CD4-positive, alpha-beta memory T cell (primary cell): ENCODE measurements around the gene HOXD12. TPM values are rescaled to one million over a fixed set of nuclear protein-coding genes. Genes with fewer than 3 reads are reported as not detected.

ENCODE experiments used
- CTCF ChIA-PET: fragments of 350-600 bp; sonication (Branson Sonifier 250); formaldehyde crosslinking; loops from one replicate; lab custom pipeline; 2021; ENCODE audit warnings: inconsistent platforms; ENCODE audit not compliant: partially characterized antibody; lab: Charles Lee
- POLR2A ChIA-PET: fragments of 350-600 bp; sonication (Branson Sonifier 250); formaldehyde crosslinking; loops from one replicate; lab custom pipeline; 2021; ENCODE audit not compliant: partially characterized antibody; lab: Charles Lee
- DNase-seq, 5 donors: peaks; one replicate each; pipeline versions ENCODE4 v3.0.0 to v3.0.0-alpha.2; 2020 to 2022; ENCODE audit warnings: mixed read lengths in 1 of 5
- H3K27ac ChIP-seq: one replicate; pipeline ENCODE4 v1.7.0; 2013; ENCODE audit warnings: low read depth, low read length
- H3K27me3 ChIP-seq: 2 replicates; pipeline ENCODE4 v1.7.0; 2013; ENCODE audit warnings: mild to moderate bottlenecking, low read length, moderate library complexity; ENCODE audit not compliant: insufficient read depth
- H3K36me3 ChIP-seq: 2 replicates; pipeline ENCODE4 v1.7.0; 2013; ENCODE audit warnings: mild to moderate bottlenecking, low read length, moderate library complexity; ENCODE audit not compliant: insufficient read depth
- H3K4me1 ChIP-seq: 2 replicates; pipeline ENCODE4 v1.7.0; 2013; ENCODE audit warnings: mild to moderate bottlenecking, low read length, moderate library complexity; ENCODE audit not compliant: insufficient read depth
- H3K4me3 ChIP-seq, 2 donors: one replicate each; pipeline ENCODE4 v1.7.0; 2013; ENCODE audit warnings: low read length in 2 of 2, mild to moderate bottlenecking in 1 of 2
- H3K9me3 ChIP-seq, 2 donors: one replicate each; pipeline ENCODE4 v1.7.0; 2013; ENCODE audit warnings: low read length in 2 of 2, control low read depth in 1 of 2; ENCODE audit not compliant: control insufficient read depth in 1 of 2
- H3K27ac Mint-ChIP-seq, 7 donors: one replicate each; pipeline ENCODE4 v1.8.0; 2020 to 2021; ENCODE audit warnings: mixed read lengths in 7 of 7, mild to moderate bottlenecking in 6 of 7, inconsistent platforms in 3 of 7, moderate library complexity in 3 of 7
- H3K27me3 Mint-ChIP-seq, 2 donors: one replicate each; pipeline ENCODE4 v1.8.0; 2020 to 2021; ENCODE audit warnings: mixed read lengths in 2 of 2
- H3K36me3 Mint-ChIP-seq, 2 donors: one replicate each; pipeline ENCODE4 v1.8.0; 2020 to 2021; ENCODE audit warnings: mixed read lengths in 2 of 2, inconsistent platforms in 1 of 2, mild to moderate bottlenecking in 1 of 2
- H3K4me1 Mint-ChIP-seq, 4 donors: one replicate each; pipeline ENCODE4 v1.8.0; 2020 to 2021; ENCODE audit warnings: mixed read lengths in 4 of 4, mild to moderate bottlenecking in 1 of 4
- H3K4me3 Mint-ChIP-seq, 8 donors: one replicate each; pipeline ENCODE4 v1.8.0; 2020 to 2021; ENCODE audit warnings: mixed read lengths in 8 of 8, mild to moderate bottlenecking in 7 of 8, moderate library complexity in 6 of 8, inconsistent platforms in 3 of 8
- H3K9me3 Mint-ChIP-seq, 8 donors: one replicate each; pipeline ENCODE4 v1.8.0; 2020 to 2021; ENCODE audit warnings: mixed read lengths in 8 of 8, mild to moderate bottlenecking in 5 of 8, inconsistent platforms in 3 of 8, moderate library complexity in 1 of 8
- intact Hi-C: fragments of 100-400 bp; cut with micrococcal nuclease; formaldehyde crosslinking; loops from one replicate; pipeline ENCODE4 v1.15.1; 2023
- polyA plus RNA-seq, 2 donors: library from polyadenylated mRNA; unstranded; fragments of 300-500 nt; fragmentation: Illumina TruSeq; gene quantifications; one replicate each; pipeline ENCODE4 v1.2.3, GENCODE V29; 2021
- total RNA-seq, 2 experiments: library from RNA; stranded (reverse); gene quantifications; one replicate each; pipeline ENCODE4 v1.2.3, GENCODE V29; 2021

HOXD12 gene, protein sequence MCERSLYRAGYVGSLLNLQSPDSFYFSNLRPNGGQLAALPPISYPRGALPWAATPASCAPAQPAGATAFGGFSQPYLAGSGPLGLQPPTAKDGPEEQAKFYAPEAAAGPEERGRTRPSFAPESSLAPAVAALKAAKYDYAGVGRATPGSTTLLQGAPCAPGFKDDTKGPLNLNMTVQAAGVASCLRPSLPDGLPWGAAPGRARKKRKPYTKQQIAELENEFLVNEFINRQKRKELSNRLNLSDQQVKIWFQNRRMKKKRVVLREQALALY
- total RNA-seq (not detected), polyA plus RNA-seq (not detected)

DNA sequence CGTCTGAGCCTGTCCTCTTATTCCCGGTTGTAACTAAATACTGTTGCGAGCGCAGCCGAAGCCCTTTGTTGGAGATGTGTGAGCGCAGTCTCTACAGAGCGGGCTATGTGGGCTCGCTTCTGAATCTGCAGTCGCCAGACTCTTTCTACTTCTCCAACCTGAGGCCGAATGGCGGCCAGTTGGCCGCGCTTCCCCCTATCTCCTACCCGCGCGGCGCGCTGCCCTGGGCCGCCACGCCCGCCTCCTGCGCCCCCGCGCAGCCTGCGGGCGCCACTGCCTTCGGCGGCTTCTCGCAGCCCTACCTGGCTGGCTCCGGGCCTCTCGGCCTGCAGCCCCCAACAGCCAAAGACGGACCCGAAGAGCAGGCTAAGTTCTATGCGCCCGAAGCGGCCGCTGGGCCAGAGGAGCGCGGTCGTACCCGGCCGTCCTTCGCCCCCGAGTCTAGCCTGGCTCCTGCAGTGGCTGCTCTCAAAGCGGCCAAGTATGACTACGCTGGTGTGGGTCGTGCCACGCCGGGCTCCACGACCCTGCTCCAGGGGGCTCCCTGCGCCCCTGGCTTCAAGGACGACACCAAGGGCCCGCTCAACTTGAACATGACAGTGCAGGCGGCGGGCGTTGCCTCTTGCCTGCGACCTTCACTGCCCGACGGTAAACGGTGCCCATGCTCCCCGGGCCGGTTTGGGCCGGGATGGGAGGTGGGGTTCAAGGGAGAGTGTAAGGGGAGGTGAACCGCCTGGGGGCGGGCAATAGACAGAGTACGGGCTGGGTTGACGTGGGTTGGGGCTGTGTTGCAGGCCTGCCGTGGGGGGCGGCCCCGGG lies at the start of gene HOXD12:
Gene HOXD12, plus strand, starts transcription at position 68 of the 819 bp plus-strand sequence. Its CDS starts 7 bp downstream, at position 75.
- Histone ChIP-seq H3K9me3 (no peaks in the 10 kb centered on the region), H3K4me3 (no peak within 1 kb of the TSS), H3K27me3 (peaks cover 83% of the 10 kb centered on the region), H3K36me3 (no peaks in the 10 kb centered on the region), H3K4me1 (peaks cover 20% of the 10 kb centered on the region), H3K27ac (no peak within 1 kb of the TSS)
- H3K36me3 Mint-ChIP-seq, result peaks cover 0 to 2% of the 10 kb centered on the region in 2 donors
- DNase-seq, result no peak
- ChIA-PET CTCF (no interaction called here), POLR2A (interaction anchor here (0.7 kb wide), 1 partner anchor 11 kb away, joined by 3 read pairs; no protein-coding TSS in a partner anchor)
- peaks cover 0 to 15% (median 8%) of the 10 kb centered on the region in 8 donors for H3K9me3 Mint-ChIP-seq
- intact Hi-C loops, result no loop called here
- H3K27me3 Mint-ChIP-seq, result peaks cover 83% of the 10 kb centered on the region in 2 donors
- H3K4me1 Mint-ChIP-seq, result peaks cover 12 to 37% (median 22%) of the 10 kb centered on the region in 4 donors
- peak within 1 kb of the TSS in 3 of 7 donors; percentile 35 to 80 (median 64) for H3K27ac Mint-ChIP-seq
- peak within 1 kb of the TSS in 4 of 8 donors; percentile 21 to 35 (median 34) for H3K4me3 Mint-ChIP-seq

DNA sequence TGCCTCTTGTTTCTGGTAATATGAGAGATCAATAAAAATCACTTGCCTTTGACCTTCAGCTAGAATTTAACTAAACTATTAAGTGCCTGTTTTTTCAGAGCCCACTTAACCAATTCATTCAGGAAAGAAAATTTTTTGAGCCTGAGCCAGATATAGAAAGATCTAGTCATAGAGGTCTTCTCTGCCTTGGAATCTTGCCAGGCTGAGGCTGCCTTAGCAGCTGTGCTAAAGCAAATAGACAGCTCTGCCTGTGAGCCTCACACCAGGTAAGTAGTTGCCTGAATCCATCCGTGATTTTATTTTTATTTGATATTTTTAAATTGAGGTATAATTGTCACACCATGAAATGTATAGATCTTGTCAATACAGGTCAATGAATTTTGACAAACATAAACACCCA lies 43.2 kb upstream of the HOXD12 start:
- Mint-ChIP-seq H3K4me1 (no peaks in the 10 kb centered on the region), H3K36me3 (no peaks in the 10 kb centered on the region), H3K4me3 (no peak overlapping the region), H3K9me3 (peaks cover 0 to 2% (median 0%) of the 10 kb centered on the region in 8 donors), H3K27ac (no peak overlapping the region), H3K27me3 (peaks cover 27 to 30% of the 10 kb centered on the region in 2 donors)
- Histone ChIP-seq H3K4me3 (no peak overlapping the region), H3K36me3 (no peaks in the 10 kb centered on the region), H3K27me3 (peaks cover 6% of the 10 kb centered on the region), H3K27ac (no peak overlapping the region), H3K9me3 (no peaks in the 10 kb centered on the region), H3K4me1 (no peaks in the 10 kb centered on the region)
- no peak for DNase-seq
- POLR2A ChIA-PET, result no interaction called here
- CTCF ChIA-PET, result no interaction called here
- intact Hi-C loops, result no loop called here

DNA sequence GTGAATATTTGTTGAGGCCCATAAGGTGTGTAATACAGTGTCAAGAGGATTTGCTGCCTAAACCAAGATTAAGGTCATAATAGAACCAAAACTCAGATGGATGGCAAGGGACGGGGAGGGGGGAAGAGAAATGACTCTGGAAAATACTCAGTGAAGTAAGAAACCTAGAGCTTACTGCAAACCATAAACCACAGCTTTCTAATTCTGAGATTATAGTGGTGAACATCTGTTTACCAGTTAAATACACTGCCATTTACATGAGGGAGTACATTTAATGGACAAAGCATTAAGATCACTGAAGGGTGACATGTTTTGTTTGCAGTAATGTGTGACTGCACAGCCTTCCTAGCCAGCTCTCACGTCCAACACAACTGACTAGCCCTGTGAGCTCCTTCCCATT lies 35.6 kb upstream of the HOXD12 start:
- Histone ChIP-seq H3K36me3 (no peaks in the 10 kb centered on the region), H3K4me3 (no peak overlapping the region), H3K9me3 (no peaks in the 10 kb centered on the region), H3K27me3 (peaks cover 9% of the 10 kb centered on the region), H3K4me1 (peaks cover 6% of the 10 kb centered on the region), H3K27ac (no peak overlapping the region)
- no peak for DNase-seq
- POLR2A ChIA-PET, result no interaction called here
- Mint-ChIP-seq H3K36me3 (no peaks in the 10 kb centered on the region), H3K4me3 (no peak overlapping the region), H3K27ac (no peak overlapping the region), H3K9me3 (peaks cover 0 to 5% (median under 1%) of the 10 kb centered on the region in 8 donors), H3K4me1 (peaks cover 0 to 17% (median 5%) of the 10 kb centered on the region in 4 donors), H3K27me3 (peaks cover 48 to 49% of the 10 kb centered on the region in 2 donors)
- CTCF ChIA-PET, result no interaction called here
- intact Hi-C loops, result no loop called here

DNA sequence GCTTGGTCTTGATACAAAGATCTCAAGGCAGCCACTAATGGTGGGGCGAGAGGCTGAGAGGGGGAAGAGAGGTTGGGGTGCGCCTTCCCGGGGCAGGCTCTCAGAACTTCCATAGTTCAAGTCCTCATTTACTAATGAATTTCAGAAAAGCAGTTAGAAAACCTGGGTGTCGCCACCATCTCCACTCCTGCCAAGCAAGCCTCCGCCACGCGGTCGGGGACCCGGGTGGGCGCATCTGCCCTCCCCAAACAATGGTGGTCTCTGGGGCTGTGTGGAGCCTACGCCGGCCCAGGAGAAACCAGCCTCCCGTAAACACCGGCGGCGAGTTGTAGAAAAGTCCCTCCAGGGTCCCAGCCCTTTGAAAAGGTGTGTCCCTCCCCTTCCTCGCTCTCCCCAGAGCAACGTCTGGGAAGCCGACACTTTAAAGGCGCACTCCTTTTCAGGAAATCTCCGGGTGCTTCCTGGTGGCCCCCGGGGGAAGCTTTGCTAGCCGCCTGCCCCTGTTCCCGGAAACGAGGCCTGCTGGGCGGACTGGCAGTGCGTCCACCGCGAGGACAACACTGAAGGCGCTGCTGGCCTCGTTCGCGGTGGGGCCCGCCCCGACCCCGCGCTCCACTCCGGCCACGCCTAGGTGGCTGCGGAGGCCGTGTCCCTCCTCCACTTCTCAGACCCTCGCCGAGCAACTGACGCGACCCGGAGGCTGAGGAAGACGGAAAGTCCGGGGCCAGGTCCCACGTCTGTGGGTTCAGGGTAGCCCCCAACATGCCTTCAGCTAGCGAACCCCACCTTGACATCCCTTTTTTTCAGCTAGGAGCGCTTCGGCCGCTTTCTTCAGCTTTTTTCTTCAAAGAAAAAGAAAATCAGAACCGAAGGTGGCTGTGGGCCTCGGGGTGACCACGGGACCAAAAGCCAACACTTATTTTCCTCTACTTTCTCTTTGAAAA lies 32.7 kb upstream of the HOXD12 start:
- ChIA-PET POLR2A (no interaction called here), CTCF (no interaction called here)
- intact Hi-C loops, result no loop called here
- Histone ChIP-seq H3K9me3 (no peaks in the 10 kb centered on the region), H3K27ac (no peak overlapping the region), H3K4me1 (peaks cover 6% of the 10 kb centered on the region), H3K36me3 (no peaks in the 10 kb centered on the region), H3K27me3 (peaks cover 34% of the 10 kb centered on the region), H3K4me3 (no peak overlapping the region)
- Mint-ChIP-seq H3K27me3 (peaks cover 63% of the 10 kb centered on the region in 2 donors), H3K9me3 (peaks cover 0 to 6% (median 0%) of the 10 kb centered on the region in 8 donors), H3K36me3 (no peaks in the 10 kb centered on the region), H3K27ac (no peak overlapping the region), H3K4me1 (peaks cover 0 to 19% (median 5%) of the 10 kb centered on the region in 4 donors), H3K4me3 (peak overlapping the region in 1 of 8 donors; percentile 34)
- DNase-seq, result no peak

DNA sequence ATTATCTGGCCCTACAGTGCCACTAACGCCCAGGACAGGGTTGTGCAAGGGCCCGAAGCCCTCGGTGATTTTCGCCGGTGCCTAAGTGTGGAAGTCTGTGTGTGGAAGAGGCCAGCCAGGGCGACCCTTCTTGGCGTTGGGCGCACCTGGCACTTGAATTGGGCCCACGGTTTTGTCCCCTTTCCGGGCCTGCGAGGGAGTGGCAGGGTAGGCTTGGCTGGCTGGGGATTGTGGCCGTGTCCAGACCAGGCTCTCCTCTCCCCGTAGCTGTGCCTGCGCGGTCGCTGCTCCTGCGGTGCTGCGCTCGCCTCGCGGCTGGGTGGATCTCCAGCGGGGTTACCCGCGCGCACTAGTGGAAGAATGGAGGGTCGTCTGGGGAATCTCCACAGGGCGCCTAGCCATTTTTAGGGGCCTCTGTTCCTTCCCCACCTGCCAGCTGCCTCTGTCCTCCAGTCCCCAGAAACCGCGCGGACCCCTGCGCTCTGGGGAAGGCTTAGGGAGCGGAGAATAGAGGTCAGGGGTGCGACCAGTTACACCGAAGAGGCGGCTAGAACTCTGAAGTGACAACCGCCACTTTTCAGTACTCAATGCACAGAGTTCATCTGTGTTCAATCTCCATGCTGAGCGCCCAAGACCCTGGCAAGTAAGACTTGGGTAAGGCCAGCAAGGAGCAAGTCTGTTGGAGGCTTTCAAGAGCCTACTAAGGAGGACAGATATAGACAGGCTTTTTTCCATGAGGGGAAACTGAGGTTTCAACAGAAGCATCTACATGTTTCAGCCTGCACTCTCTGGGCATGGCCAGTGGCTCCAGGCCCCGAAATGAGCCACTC lies 31.8 kb upstream of the HOXD12 start:
- DNase-seq, result no peak
- intact Hi-C loops, result no loop called here
- Mint-ChIP-seq H3K27ac (no peak overlapping the region), H3K4me3 (peak overlapping the region in 1 of 8 donors; percentile 3), H3K9me3 (peaks cover 0 to 6% (median 2%) of the 10 kb centered on the region in 8 donors), H3K36me3 (no peaks in the 10 kb centered on the region), H3K4me1 (peaks cover 0 to 23% (median 5%) of the 10 kb centered on the region in 4 donors), H3K27me3 (peaks cover 64 to 68% of the 10 kb centered on the region in 2 donors)
- H3K4me1 ChIP-seq, result peaks cover 6% of the 10 kb centered on the region
- no peaks in the 10 kb centered on the region for H3K9me3 ChIP-seq
- no peak overlapping the region for H3K27ac ChIP-seq
- H3K36me3 ChIP-seq, result no peaks in the 10 kb centered on the region
- peaks cover 41% of the 10 kb centered on the region for H3K27me3 ChIP-seq
- ChIA-PET POLR2A (no interaction called here), CTCF (no interaction called here)
- no peak overlapping the region for H3K4me3 ChIP-seq

DNA sequence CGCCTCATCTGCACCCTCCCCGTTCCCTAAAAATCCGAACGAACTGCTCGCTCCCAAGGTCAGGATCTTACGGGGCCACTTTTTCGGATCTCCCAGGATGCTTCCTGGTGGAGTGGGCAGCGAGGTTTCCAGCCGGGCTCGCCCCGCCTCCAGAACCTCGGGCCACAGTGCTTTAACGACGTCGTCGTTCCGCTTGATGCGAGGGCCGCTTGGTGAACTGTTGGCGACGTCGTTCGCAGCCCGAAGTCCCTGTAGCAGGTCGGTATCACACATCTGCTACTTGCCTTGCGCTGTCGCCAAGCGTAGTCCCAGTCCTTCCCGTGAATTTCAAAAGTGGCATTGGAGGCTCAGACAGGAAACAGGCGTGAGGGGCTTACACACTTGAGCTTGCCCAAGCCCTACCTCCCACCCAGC lies 31.2 kb upstream of the HOXD12 start:
- Histone ChIP-seq H3K9me3 (no peaks in the 10 kb centered on the region), H3K36me3 (no peaks in the 10 kb centered on the region), H3K27me3 (peaks cover 48% of the 10 kb centered on the region), H3K27ac (no peak overlapping the region), H3K4me1 (peaks cover 6% of the 10 kb centered on the region), H3K4me3 (no peak overlapping the region)
- H3K9me3 Mint-ChIP-seq, result peaks cover 0 to 6% (median 3%) of the 10 kb centered on the region in 8 donors
- intact Hi-C loops, result no loop called here
- no peak overlapping the region for H3K27ac Mint-ChIP-seq
- H3K36me3 Mint-ChIP-seq, result no peaks in the 10 kb centered on the region
- H3K27me3 Mint-ChIP-seq, result peaks cover 68 to 74% of the 10 kb centered on the region in 2 donors
- ChIA-PET POLR2A (no interaction called here), CTCF (no interaction called here)
- peaks cover 0 to 23% (median 5%) of the 10 kb centered on the region in 4 donors for H3K4me1 Mint-ChIP-seq
- DNase-seq, result no peak
- peak overlapping the region in 2 of 8 donors; percentile 14 to 41 for H3K4me3 Mint-ChIP-seq
